Panc1 (cell line): ENCODE measurements around the gene IER3. TPM values are rescaled to one million over a fixed set of nuclear protein-coding genes. Genes with fewer than 3 reads are reported as not detected.

Experiments
- ATAC-seq: fragments of 200-7000 bp; cut with Tn5 transposase; 2 replicates; pipeline ENCODE4 v1.9.1; 2020; ENCODE audit warnings: mild to moderate bottlenecking, moderate library complexity
- BruUV-seq: library from RNA; stranded (reverse); fragments of 400-500 nt; replicated peaks from 2 replicates; lab custom pipeline; 2021; lab: Mats Ljungman, UMichigan
- CTCF ChIA-PET: fragments of 300-600 bp; sonication (Branson Sonifier 250); formaldehyde crosslinking; loops from one replicate; lab custom pipeline; 2022; ENCODE audit warnings: antibody characterized with exemption; lab: Charles Lee
- POLR2A ChIA-PET: fragments of 300-600 bp; sonication (Branson Sonifier 250); formaldehyde crosslinking; loops from one replicate; lab custom pipeline; 2022; ENCODE audit warnings: antibody characterized with exemption; lab: Charles Lee
- DNase-seq: peaks from one replicate; pipeline ENCODE4 v3.0.0-alpha.2; 2010; ENCODE audit warnings: low read depth, low spot score
- H3K27ac ChIP-seq: 2 replicates; pipeline ENCODE4 v1.5.1; 2011; ENCODE audit warnings: mild to moderate bottlenecking, low read length, inconsistent platforms
- H3K27me3 ChIP-seq: fragments of 200-500 bp; sonication (Bioruptor generic); 2 replicates; pipeline ENCODE4 v1.6.0; 2014; ENCODE audit warnings: low read length, inconsistent platforms; ENCODE audit not compliant: control insufficient read depth, insufficient read depth
- H3K36me3 ChIP-seq: fragments of 200-500 bp; sonication (Bioruptor generic); 2 replicates; pipeline ENCODE4 v1.5.1; 2014; ENCODE audit warnings: inconsistent platforms, mild to moderate bottlenecking, low read length, moderate library complexity; ENCODE audit not compliant: control insufficient read depth, insufficient read depth
- H3K4me1 ChIP-seq: 2 replicates; pipeline ENCODE4 v1.5.1; 2011; ENCODE audit warnings: inconsistent platforms, mild to moderate bottlenecking, low read length, moderate library complexity; ENCODE audit not compliant: control insufficient read depth, insufficient read depth
- H3K4me3 ChIP-seq, 2 experiments: 2 replicates each; pipeline ENCODE4 v1.5.1; 2011 to 2012; ENCODE audit warnings: low read depth in 2 of 2, low read length in 2 of 2, mild to moderate bottlenecking in 2 of 2, inconsistent platforms in 1 of 2, moderate library complexity in 1 of 2
- H3K9me3 ChIP-seq: fragments of 200-500 bp; sonication (Bioruptor generic); 2 replicates; pipeline ENCODE4 v1.5.1; 2014; ENCODE audit warnings: low read depth, mild to moderate bottlenecking, inconsistent platforms, low read length, moderate library complexity; ENCODE audit not compliant: control insufficient read depth, insufficient read depth
- CTCF ChIP-seq: fragments of 450-650 bp; IDR thresholded peaks from 2 replicates; pipeline ENCODE4 v1.5.1; 2017; ENCODE audit warnings: mild to moderate bottlenecking
- POLR2AphosphoS5 ChIP-seq: IDR thresholded peaks from 2 replicates; pipeline ENCODE4 v1.6.1; 2012; ENCODE audit warnings: mild to moderate bottlenecking, low read depth, low read length, moderate library complexity
- SIN3A ChIP-seq: IDR thresholded peaks from 2 replicates; pipeline ENCODE4 v1.6.1; 2012; ENCODE audit warnings: low read depth, mild to moderate bottlenecking, low read length, moderate library complexity, borderline replicate concordance; ENCODE audit not compliant: insufficient read depth
- TCF7L2 ChIP-seq: IDR thresholded peaks from 2 replicates; pipeline ENCODE4 v1.6.1; 2011; ENCODE audit warnings: mild to moderate bottlenecking, low read depth, low read length, inconsistent platforms
- in situ Hi-C: cut with HindIII; loops from 2 replicates; pipeline ENCODE4 v1.10.0; 2016; ENCODE audit warnings: low sequenced_read_pairs, low pct_unique_long_range_greater_than_20kb
- intact Hi-C: fragments of 100-400 bp; cut with micrococcal nuclease; formaldehyde crosslinking; loops from one replicate; pipeline ENCODE4 v1.10.0; 2022; ENCODE audit not compliant: unreplicated experiment
- total RNA-seq: library from RNA; stranded (reverse); gene quantifications from one replicate; pipeline ENCODE4 v1.2.1, GENCODE V29; 2021; ENCODE audit not compliant: unreplicated experiment
- TF ChIP-seq, protein P1 (sequence below), 2 experiments: IDR thresholded peaks; 2 replicates each; pipeline ENCODE4 v1.6.1; 2011 to 2012; ENCODE audit warnings: low read depth in 2 of 2, control low read depth in 1 of 2, low read length in 1 of 2, mild to moderate bottlenecking in 1 of 2, moderate library complexity in 1 of 2; ENCODE audit not compliant: insufficient read depth in 1 of 2

IER3 gene
- total RNA-seq, 1 experiment from 2014 or later, result 106 TPM

GRCh38 chr6:30769853-30770524, 25.6 kb upstream of the IER3 start:
- BruUV-seq, result no TSS peak
- DNase-seq (no peak), ATAC-seq (peak; percentile 17)
- Histone ChIP-seq H3K4me1 (peaks cover 36% of the 10 kb centered on the region), H3K9me3 (no peaks in the 10 kb centered on the region), H3K4me3 (no peak overlapping the region), H3K27ac (peak overlapping the region; percentile 85), H3K27me3 (no peaks in the 10 kb centered on the region), H3K36me3 (no peaks in the 10 kb centered on the region)
- in situ Hi-C loops, result no loop called here
- POLR2A ChIA-PET, result interaction anchor here (0.6 to 1.4 kb wide), 2 partner anchors 9 to 516 kb away, joined by 4 read pairs; no protein-coding TSS in a partner anchor
- CTCF ChIA-PET, result interaction anchor here (1.3 kb wide), 2 partner anchors 25 to 50 kb away, joined by 3 to 6 read pairs; partner anchors contain the start of gene IER3
- intact Hi-C loops, result no loop called here
- TF ChIP-seq, protein P1, sequence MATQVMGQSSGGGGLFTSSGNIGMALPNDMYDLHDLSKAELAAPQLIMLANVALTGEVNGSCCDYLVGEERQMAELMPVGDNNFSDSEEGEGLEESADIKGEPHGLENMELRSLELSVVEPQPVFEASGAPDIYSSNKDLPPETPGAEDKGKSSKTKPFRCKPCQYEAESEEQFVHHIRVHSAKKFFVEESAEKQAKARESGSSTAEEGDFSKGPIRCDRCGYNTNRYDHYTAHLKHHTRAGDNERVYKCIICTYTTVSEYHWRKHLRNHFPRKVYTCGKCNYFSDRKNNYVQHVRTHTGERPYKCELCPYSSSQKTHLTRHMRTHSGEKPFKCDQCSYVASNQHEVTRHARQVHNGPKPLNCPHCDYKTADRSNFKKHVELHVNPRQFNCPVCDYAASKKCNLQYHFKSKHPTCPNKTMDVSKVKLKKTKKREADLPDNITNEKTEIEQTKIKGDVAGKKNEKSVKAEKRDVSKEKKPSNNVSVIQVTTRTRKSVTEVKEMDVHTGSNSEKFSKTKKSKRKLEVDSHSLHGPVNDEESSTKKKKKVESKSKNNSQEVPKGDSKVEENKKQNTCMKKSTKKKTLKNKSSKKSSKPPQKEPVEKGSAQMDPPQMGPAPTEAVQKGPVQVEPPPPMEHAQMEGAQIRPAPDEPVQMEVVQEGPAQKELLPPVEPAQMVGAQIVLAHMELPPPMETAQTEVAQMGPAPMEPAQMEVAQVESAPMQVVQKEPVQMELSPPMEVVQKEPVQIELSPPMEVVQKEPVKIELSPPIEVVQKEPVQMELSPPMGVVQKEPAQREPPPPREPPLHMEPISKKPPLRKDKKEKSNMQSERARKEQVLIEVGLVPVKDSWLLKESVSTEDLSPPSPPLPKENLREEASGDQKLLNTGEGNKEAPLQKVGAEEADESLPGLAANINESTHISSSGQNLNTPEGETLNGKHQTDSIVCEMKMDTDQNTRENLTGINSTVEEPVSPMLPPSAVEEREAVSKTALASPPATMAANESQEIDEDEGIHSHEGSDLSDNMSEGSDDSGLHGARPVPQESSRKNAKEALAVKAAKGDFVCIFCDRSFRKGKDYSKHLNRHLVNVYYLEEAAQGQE (IDR thresholded peaks at IDR 0.05; ENCODE audit: insufficient read depth in 1 of 2, low read depth in 2 of 2, low read length in 1 of 2), result no peak
- TF ChIP-seq POLR2AphosphoS5 (no peak), CTCF (no peak), TCF7L2 (no peak), SIN3A (no peak)

DNA sequence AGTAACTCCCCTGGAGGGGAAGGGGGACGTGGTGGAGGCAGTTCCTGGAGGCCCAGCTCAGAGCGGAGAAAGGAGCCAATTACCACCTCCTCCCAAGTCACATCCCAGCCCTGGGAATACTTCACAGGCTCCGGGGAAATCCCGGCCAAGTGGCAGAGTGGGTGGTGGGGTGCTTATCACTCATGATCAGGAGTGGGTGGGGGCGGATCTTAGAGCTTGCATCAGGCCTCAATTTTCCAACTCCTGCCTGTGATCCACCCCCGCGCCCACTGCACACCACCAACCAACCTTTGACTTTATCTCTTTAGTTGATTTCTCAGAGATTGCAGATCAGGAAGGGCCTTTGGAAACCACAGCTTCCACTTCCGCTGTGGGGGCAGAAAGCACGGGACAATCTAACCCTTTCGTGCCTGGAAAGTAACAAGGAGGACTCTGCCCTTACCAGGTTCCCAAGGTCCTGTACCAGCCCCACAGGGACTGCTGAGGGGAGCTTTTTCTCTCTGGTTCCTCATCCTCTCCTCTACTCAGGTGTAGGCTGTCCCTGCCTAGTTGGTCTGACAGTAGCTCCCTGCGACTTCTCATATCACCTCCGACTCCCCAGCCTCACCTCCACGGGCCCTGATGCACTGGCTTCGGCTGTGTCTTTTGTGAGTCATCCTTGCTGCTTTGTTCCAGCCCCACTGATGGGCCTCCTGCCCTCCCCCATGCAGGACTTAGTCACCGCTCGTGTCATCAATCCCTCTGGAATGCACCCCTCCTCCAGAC, 24.9 kb upstream of the IER3 start:
- TF ChIP-seq CTCF (no peak), POLR2AphosphoS5 (peak; percentile 78), TCF7L2 (peak; percentile 97)
- POLR2A ChIA-PET, result interaction anchor here (0.6 to 1.4 kb wide), 3 partner anchors 10 to 516 kb away, joined by 4 read pairs; no protein-coding TSS in a partner anchor
- intact Hi-C loops (no loop called here), in situ Hi-C loops (no loop called here)
- Histone ChIP-seq H3K27me3 (no peaks in the 10 kb centered on the region), H3K27ac (peak overlapping the region; percentile 85), H3K4me3 (peak overlapping the region in 1 of 2 experiments; percentile 41; a peak in 2 of 4 replicates), H3K4me1 (peaks cover 36% of the 10 kb centered on the region), H3K36me3 (no peaks in the 10 kb centered on the region), H3K9me3 (no peaks in the 10 kb centered on the region)
- ATAC-seq (peak; percentile 94), DNase-seq (peak; percentile 93)
- CTCF ChIA-PET, result interaction anchor here (0.6 to 1.3 kb wide), 3 partner anchors 25 to 51 kb away, joined by 3 to 6 read pairs (median 4); partner anchors contain the start of gene IER3
- TSS peak; percentile 93 for BruUV-seq
